Spleen (tissue), 7 donors: ENCODE data around the gene FAR2.

ENCODE experiments used
- POLR2A ChIP-seq, 3 donors: fragments of 450-650 bp; IDR thresholded peaks; one replicate each; pipeline ENCODE4 v1.5.1; 2017; ENCODE audit warnings: antibody characterized with exemption in 3 of 3, mild to moderate bottlenecking in 1 of 3
- POLR2AphosphoS5 ChIP-seq, 3 donors: sonication (generic); formaldehyde crosslinking; IDR thresholded peaks; one replicate each; pipeline ENCODE4 v1.5.1; 2017; ENCODE audit warnings: antibody characterized with exemption in 3 of 3
- TF ChIP-seq, protein P1 (sequence below), 11 experiments: fragments of 200-600 bp in 7 of 11; fragments of 450-650 bp in 4 of 11; sonication (generic) in 4 of 11; IDR thresholded peaks in 8 of 11; conservative IDR thresholded peaks in 3 of 11; 1 replicate in 7 of 11; 2 replicates in 4 of 11; pipeline versions ENCODE4 v1.4.0 to v1.8.0; 2016 to 2021; ENCODE audit warnings: antibody characterized with exemption in 11 of 11, inconsistent platforms in 4 of 11, mild to moderate bottlenecking in 1 of 11
- donor health status: DM: no; HTN: no; CAD: no; lungs with moderate emphysema.
- donor health status: DM: no; HTN: no; CAD: no.
- donor health status: DM: no; HTN: no; CAD: no.

GRCh38 chr12:29269706-29270408, 120.8 kb downstream of the FAR2 start:
- no peak for TF ChIP-seq POLR2A (IDR thresholded peaks at IDR 0.05)
- TF ChIP-seq, protein P1, sequence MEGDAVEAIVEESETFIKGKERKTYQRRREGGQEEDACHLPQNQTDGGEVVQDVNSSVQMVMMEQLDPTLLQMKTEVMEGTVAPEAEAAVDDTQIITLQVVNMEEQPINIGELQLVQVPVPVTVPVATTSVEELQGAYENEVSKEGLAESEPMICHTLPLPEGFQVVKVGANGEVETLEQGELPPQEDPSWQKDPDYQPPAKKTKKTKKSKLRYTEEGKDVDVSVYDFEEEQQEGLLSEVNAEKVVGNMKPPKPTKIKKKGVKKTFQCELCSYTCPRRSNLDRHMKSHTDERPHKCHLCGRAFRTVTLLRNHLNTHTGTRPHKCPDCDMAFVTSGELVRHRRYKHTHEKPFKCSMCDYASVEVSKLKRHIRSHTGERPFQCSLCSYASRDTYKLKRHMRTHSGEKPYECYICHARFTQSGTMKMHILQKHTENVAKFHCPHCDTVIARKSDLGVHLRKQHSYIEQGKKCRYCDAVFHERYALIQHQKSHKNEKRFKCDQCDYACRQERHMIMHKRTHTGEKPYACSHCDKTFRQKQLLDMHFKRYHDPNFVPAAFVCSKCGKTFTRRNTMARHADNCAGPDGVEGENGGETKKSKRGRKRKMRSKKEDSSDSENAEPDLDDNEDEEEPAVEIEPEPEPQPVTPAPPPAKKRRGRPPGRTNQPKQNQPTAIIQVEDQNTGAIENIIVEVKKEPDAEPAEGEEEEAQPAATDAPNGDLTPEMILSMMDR (IDR thresholded peaks at IDR 0.05 in 8 of 11, conservative IDR thresholded peaks at IDR 0.05 in 3 of 11), result no peak
- no peak for TF ChIP-seq POLR2AphosphoS5 (IDR thresholded peaks at IDR 0.05)
